GM12875 (cell line): ENCODE data around the gene TRIML1.
"Not testable (repeated sequence)": the region's sequence is repeated elsewhere in the genome, so short reads cannot be mapped to it uniquely, and the experiment has no call there.

Experiments
- H3K4me3 ChIP-seq: one replicate; pipeline ENCODE4 v1.5.1; 2011; ENCODE audit warnings: low read depth, low read length, control low read depth
- TF ChIP-seq, protein P1 (sequence below): IDR thresholded peaks from 2 replicates; pipeline ENCODE4 v1.5.1; 2011; ENCODE audit warnings: low read depth, mild to moderate bottlenecking, control low read depth, inconsistent platforms, low read length, moderate library complexity, borderline replicate concordance; ENCODE audit not compliant: insufficient read depth

The TRIML1 gene

DNA sequence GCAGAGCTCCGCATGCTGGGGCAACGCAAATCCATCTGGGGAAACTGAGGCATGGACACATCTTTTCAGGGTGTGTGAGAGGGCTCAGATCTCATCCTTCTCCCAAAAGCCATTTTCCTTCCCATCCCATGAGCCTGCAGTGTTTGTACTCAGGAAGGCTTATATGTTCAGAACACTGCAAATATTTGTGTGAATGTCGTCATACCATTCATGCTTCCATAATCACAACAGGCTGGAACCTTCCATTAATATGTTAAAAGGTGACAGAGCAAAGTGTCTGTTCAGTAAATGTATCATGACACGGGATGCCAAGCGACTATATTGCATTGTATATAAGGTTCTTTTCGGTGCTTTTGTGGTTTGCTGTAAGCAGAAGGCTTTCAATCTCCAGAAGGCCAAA lies 8.5 kb downstream of the TRIML1 start:
- no peak overlapping the region for H3K4me3 ChIP-seq
- TF ChIP-seq, protein P1, sequence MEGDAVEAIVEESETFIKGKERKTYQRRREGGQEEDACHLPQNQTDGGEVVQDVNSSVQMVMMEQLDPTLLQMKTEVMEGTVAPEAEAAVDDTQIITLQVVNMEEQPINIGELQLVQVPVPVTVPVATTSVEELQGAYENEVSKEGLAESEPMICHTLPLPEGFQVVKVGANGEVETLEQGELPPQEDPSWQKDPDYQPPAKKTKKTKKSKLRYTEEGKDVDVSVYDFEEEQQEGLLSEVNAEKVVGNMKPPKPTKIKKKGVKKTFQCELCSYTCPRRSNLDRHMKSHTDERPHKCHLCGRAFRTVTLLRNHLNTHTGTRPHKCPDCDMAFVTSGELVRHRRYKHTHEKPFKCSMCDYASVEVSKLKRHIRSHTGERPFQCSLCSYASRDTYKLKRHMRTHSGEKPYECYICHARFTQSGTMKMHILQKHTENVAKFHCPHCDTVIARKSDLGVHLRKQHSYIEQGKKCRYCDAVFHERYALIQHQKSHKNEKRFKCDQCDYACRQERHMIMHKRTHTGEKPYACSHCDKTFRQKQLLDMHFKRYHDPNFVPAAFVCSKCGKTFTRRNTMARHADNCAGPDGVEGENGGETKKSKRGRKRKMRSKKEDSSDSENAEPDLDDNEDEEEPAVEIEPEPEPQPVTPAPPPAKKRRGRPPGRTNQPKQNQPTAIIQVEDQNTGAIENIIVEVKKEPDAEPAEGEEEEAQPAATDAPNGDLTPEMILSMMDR = no peak

DNA sequence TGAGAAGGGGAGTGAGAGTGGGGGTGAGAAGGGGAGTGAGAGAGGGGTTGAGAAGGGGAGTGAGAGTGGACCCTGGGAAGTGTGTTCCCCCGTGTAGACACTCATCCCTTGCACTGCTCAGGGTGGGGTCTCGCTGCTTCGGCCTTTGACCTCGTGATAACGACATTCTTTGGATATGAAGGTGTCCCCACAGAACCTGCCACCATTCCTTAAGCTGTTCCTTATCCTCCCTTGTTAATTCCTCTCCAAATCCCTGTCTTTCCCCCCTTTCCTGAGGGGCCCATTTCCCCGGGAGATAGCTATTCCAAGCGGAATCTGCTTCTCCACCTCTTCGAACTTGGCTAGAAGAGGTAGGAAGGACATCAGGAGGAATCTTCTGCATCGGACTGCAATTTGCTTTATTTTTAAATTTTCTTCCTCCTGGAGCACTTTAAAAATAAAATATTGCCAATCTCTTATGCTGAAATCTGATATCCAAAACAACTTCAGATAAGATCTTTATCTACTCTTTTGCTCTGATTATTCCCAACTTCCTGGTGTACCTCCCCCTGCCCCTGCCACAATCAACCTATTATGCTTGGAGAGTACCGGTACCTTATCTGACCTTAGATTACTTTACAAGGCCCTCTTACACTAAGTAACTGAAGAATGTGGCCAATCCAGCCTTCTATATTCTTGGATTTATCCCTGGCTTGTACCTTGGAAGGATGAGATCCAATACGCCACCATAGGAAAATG lies 15.6 kb downstream of the TRIML1 start:
- TF ChIP-seq, protein P1 = no peak
- no peak overlapping the region for H3K4me3 ChIP-seq

DNA sequence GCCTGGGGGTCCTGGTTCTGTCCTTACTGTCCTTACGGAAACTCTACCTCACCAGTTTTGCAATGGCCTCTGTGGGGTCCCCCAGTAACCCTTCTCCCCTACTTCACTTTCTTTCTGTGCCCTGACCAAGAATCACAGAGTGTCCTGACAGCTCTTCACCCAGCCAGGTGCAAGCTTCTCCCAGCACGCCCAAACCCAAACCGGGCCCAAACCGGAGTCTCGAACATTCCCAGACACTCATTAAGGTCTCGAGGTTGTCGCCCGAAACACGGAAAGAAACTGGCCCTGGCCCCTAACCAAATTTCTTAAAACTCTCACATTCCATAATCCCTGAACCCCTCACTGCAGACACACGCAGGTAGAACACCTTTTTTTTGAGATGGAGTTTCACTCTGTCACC lies 19.1 kb downstream of the TRIML1 start:
- TF ChIP-seq, protein P1 = no peak
- no peak overlapping the region for H3K4me3 ChIP-seq

DNA sequence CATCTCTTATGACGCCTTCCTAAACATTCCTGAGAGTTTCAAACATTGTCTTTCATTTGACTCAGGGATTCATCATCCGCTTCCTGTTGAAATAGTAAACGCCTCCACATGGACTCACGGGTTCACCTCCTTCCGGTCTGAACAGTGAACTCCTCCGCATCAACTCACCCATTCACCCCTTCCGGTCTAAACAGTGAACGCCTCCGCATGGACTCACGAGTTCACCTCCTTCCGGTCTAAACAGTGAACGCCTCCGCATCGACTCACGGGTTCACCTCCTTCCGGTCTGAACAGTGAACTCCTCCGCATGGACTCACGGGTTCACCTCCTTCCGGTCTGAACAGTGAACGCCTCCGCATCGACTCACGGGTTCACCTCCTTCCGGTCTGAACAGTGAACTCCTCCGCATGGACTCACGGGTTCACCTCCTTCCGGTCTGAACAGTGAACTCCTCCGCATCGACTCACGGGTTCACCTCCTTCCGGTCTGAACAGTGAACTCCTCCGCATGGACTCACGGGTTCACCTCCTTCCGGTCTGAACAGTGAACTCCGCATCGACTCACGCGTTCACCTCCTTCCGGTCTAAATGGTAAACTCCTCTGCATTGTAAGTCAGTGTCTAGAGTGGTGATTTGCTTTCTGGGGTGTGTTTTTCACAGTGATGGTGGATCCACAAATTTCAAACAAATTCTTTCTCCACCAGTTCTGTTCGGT lies 20.4 kb downstream of the TRIML1 start:
- not testable (repeated sequence) for H3K4me3 ChIP-seq

DNA sequence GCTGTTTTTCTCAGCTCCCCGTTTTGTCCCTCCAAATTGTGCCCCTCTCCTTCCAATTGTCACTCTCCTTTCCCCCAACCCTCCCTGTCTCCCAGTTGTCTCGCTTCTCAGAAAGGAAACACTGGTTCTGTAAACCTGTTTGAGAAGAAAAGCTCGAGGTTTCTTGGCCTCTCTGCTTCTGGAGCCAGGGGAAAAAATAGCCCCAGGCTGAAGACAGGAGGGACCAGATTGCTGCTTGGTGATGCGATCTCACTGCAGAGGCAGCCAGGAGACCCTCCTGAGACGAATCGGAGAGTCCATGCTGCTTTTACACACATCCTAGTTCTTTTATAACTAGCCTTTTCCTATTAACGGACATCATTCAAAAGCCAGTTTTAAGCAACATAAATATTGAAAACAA lies 21.2 kb downstream of the TRIML1 start:
- TF ChIP-seq, protein P1 = no peak
- H3K4me3 ChIP-seq = no peak overlapping the region

DNA sequence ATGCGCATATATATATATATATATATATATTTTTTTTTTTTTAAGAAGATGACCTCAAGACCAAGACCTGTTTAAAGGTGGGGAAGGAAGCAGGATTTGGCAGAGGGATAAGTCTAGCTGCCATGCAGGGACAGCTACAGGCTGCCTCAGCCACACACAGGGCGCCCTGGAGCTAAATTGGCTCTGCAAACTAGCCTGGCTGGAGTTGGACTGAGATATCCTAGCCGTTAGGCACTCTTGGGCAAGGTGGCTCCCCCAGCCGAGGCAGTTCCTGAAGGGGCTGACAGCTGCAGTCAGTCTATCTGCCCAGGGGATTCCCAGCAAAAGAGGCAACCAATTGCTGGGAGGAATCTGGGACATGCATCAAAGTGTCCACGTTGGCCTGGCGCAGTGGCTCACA lies 21.9 kb downstream of the TRIML1 start:
- TF ChIP-seq, protein P1 = no peak
- H3K4me3 ChIP-seq = no peak overlapping the region

DNA sequence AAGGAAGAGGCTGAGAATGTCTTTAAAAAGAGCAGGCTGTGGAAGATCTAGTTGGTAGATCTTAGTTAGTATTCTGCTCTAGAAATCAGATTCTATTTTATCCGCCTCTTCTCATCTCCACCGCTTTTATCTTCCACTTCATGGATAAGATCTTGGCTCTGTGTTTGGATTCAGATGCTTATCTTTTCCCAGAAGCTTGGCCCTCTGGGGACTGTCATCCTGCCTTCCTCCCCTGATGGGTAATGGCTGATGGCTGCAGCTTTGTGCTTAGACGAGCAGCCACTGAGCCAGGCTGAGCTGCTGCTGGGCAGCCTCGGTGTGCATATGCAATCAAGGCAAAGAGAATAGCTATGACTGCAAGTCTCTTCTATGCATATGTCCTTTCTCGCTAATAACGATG lies 23.5 kb downstream of the TRIML1 start:
- TF ChIP-seq, protein P1 = no peak
- H3K4me3 ChIP-seq = no peak overlapping the region
